Astrocyte of the spinal cord (primary cell): ENCODE data around the gene SOX15.

Source experiments
- DNase-seq: peaks from one replicate; pipeline ENCODE4 v3.0.0; 2011; ENCODE audit warnings: low read depth, low spot score
- H3K4me3 ChIP-seq: 2 replicates; pipeline ENCODE4 v1.5.1; 2011; ENCODE audit warnings: low read depth, mild to moderate bottlenecking, low read length, moderate library complexity
- in situ Hi-C: cut with HindIII; loops from 2 replicates; pipeline ENCODE4 v1.10.0; 2017; ENCODE audit warnings: low sequenced_read_pairs
- TF ChIP-seq, protein P1 (sequence below): IDR thresholded peaks from 2 replicates; pipeline ENCODE4 v1.5.1; 2012; ENCODE audit warnings: low read depth, mild to moderate bottlenecking, low read length, inconsistent platforms

The SOX15 gene

GRCh38 chr17:7589891-7590691, at the start of gene SOX15:
SOX15 (minus strand) TSS chr17:7590094; CDS start chr17:7589676, 418 bp downstream.
- H3K4me3 ChIP-seq, result peak within 1 kb of the TSS; percentile 13
- TF ChIP-seq, protein P1, sequence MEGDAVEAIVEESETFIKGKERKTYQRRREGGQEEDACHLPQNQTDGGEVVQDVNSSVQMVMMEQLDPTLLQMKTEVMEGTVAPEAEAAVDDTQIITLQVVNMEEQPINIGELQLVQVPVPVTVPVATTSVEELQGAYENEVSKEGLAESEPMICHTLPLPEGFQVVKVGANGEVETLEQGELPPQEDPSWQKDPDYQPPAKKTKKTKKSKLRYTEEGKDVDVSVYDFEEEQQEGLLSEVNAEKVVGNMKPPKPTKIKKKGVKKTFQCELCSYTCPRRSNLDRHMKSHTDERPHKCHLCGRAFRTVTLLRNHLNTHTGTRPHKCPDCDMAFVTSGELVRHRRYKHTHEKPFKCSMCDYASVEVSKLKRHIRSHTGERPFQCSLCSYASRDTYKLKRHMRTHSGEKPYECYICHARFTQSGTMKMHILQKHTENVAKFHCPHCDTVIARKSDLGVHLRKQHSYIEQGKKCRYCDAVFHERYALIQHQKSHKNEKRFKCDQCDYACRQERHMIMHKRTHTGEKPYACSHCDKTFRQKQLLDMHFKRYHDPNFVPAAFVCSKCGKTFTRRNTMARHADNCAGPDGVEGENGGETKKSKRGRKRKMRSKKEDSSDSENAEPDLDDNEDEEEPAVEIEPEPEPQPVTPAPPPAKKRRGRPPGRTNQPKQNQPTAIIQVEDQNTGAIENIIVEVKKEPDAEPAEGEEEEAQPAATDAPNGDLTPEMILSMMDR, result no peak
- peak; percentile 27 for DNase-seq
- in situ Hi-C loops, result no loop called here

GRCh38 chr17:7636163-7636562, 46.3 kb upstream of the SOX15 start:
- H3K4me3 ChIP-seq, result no peak overlapping the region
- no peak for DNase-seq
- in situ Hi-C loops, result no loop called here
- TF ChIP-seq, protein P1, result no peak

DNA sequence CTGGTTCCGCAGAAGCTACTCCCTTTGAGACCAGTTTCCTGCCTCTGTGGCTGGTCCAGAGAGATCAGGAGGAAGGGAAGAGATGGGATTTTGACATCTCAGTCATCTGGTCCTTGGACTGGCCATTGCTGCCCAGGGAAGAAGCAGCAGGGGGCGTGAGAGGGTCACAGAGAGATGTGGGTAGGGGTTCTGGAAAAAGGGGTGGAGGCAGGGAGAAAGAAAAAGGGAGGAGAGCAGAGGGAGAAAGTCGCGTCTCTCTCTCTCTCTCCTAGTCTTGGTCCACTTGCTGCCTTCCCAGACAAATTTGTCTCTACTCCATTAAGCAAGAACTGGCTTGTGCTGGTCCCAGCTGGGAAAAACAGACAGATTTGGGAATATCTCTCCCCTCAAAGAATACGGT, 44.5 kb upstream of the SOX15 start:
- H3K4me3 ChIP-seq, result no peak overlapping the region
- in situ Hi-C loops, result no loop called here
- peak; percentile 9 for DNase-seq
- TF ChIP-seq, protein P1, result peak; percentile 70

DNA sequence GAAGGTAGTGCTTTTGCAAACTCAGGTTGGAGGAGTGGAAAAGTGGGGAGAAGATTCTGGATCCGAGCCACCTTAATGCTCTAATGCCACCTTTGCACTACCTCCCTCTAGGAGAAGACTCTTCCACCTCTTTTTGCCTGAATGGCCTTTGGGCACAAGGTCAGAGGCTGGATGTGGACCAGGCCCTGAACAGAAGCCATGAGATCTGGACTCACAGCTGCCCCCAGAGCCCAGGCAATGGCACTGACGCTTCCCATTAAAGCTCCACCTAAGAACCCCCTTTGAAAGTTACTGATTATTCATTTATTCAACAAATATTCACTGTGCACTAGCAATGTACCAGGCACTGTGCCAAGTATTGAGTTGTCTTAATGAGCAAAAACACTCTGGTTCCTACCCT, 43.2 kb upstream of the SOX15 start:
- in situ Hi-C loops, result no loop called here
- H3K4me3 ChIP-seq, result no peak overlapping the region
- no peak for DNase-seq
- TF ChIP-seq, protein P1, result no peak

GRCh38 chr17:7632492-7632894, 42.6 kb upstream of the SOX15 start:
- peak; percentile 39 for DNase-seq
- TF ChIP-seq, protein P1, result peak; percentile 60
- in situ Hi-C loops, result no loop called here
- no peak overlapping the region for H3K4me3 ChIP-seq

GRCh38 chr17:7631398-7632380, 41.8 kb upstream of the SOX15 start:
- DNase-seq, result no peak
- in situ Hi-C loops, result no loop called here
- H3K4me3 ChIP-seq, result no peak overlapping the region
- TF ChIP-seq, protein P1, result no peak
